NCI-H345 treated with DMSO at 0.1 percent for 48 hours (cell line): Measurements from ENCODE around the gene SLC7A8.
"Not testable (repeated sequence)": the region's sequence is repeated elsewhere in the genome, so short reads cannot be mapped to it uniquely, and the experiment has no call there.

ENCODE experiments used
- DNase-seq: peaks from one replicate; lab custom pipeline; 2025; ENCODE audit not compliant: unreplicated experiment; lab: John Stamatoyannopoulos, UW

The SLC7A8 gene

GRCh38 chr14:23183479-23183878 lies at the start of gene SLC7A8:
TSS of gene SLC7A8 (minus strand) at chr14:23183660. CDS start at chr14:23182914, 746 bp downstream.
- DNase-seq = peak; percentile 48

- DNase-seq = not testable (repeated sequence)
Observed at GRCh38 chr14:23232241-23232808, 48.9 kb upstream of the SLC7A8 start.

GRCh38 chr14:23228812-23229211 lies 45.4 kb upstream of the SLC7A8 start:
- no peak for DNase-seq

- no peak for DNase-seq
Observed at GRCh38 chr14:23227566-23227965, 44.1 kb upstream of the SLC7A8 start.

- not testable (repeated sequence) for DNase-seq
Observed at GRCh38 chr14:23224958-23225357, 41.5 kb upstream of the SLC7A8 start.

- no peak for DNase-seq
Observed at GRCh38 chr14:23219075-23219474, 35.6 kb upstream of the SLC7A8 start.

GRCh38 chr14:23217032-23218020 lies 33.9 kb upstream of the SLC7A8 start:
- no peak for DNase-seq

GRCh38 chr14:23215421-23215820 lies 32.0 kb upstream of the SLC7A8 start:
- DNase-seq = no peak

- no peak for DNase-seq
Observed at GRCh38 chr14:23209651-23210423, 26.4 kb upstream of the SLC7A8 start.

GRCh38 chr14:23208324-23208723 lies 24.9 kb upstream of the SLC7A8 start:
- no peak for DNase-seq

- DNase-seq = no peak
Observed at GRCh38 chr14:23207146-23207540, 23.7 kb upstream of the SLC7A8 start.

GRCh38 chr14:23206422-23207145 lies 23.1 kb upstream of the SLC7A8 start:
- no peak for DNase-seq

- no peak for DNase-seq
Observed at GRCh38 chr14:23202001-23202400, 18.5 kb upstream of the SLC7A8 start.

GRCh38 chr14:23199141-23199540 lies 15.7 kb upstream of the SLC7A8 start:
- DNase-seq = not testable (repeated sequence)

GRCh38 chr14:23196487-23196886 lies 13.0 kb upstream of the SLC7A8 start:
- not testable (repeated sequence) for DNase-seq

GRCh38 chr14:23195552-23196101 lies 12.2 kb upstream of the SLC7A8 start:
- no peak for DNase-seq

- DNase-seq = no peak
Observed at GRCh38 chr14:23193432-23193831, 10.0 kb upstream of the SLC7A8 start.

- DNase-seq = no peak
Observed at GRCh38 chr14:23187925-23188324, 4.5 kb upstream of the SLC7A8 start.

- DNase-seq = peak; percentile 8
Observed at GRCh38 chr14:23186913-23187654, 3.6 kb upstream of the SLC7A8 start.

GRCh38 chr14:23185063-23185462 lies 1.6 kb upstream of the SLC7A8 start:
- DNase-seq = no peak
